A549 (cell line): Measurements from ENCODE around the gene SGSH. TPM values are rescaled to one million over a fixed set of nuclear protein-coding genes. Genes with fewer than 3 reads are reported as not detected.

Source experiments
- ATAC-seq, 2 experiments: fragments of 200-7000 bp in 1 of 2; fragments of >200 bp in 1 of 2; cut with Nextera tagmentation in 1 of 2; cut with Tn5 transposase in 1 of 2; 3 replicates each; pipeline versions ENCODE4 v1.8.0 to v1.9.1; 2018 to 2020; ENCODE audit warnings: mild to moderate bottlenecking in 1 of 2, moderate library complexity in 1 of 2
- CTCF ChIA-PET: fragments of 300-600 bp; sonication (Branson Sonifier 250); formaldehyde crosslinking; extraction: SDS; loops from one replicate; lab custom pipeline; 2021; ENCODE audit warnings: antibody characterized with exemption, inconsistent platforms; lab: Yijun Ruan, JAX
- POLR2A ChIA-PET: fragments of 350-600 bp; formaldehyde crosslinking; extraction: SDS; loops from one replicate; lab custom pipeline; 2021; ENCODE audit warnings: antibody characterized with exemption, inconsistent platforms; lab: Yijun Ruan, JAX
- DNase-seq, 2 experiments: peaks; one replicate each; pipeline versions ENCODE4 v3.0.0 to v3.0.0-alpha.2; 2011 to 2016; ENCODE audit warnings: low read depth in 1 of 2, low spot score in 1 of 2
- FAIRE-seq: peaks from 2 replicates; lab custom pipeline; 2011; peaks lifted over from hg19 to GRCh38; lab: Jason Lieb, UNC
- H3K27ac ChIP-seq, 2 experiments: fragments of >200 bp; sonication (Bioruptor Twin); formaldehyde crosslinking; 3 replicates each; pipeline ENCODE4 v1.5.1; 2016 to 2017
- H3K4me1 ChIP-seq: fragments of >200 bp; sonication (Bioruptor Twin); formaldehyde crosslinking; 3 replicates; pipeline ENCODE4 v1.6.1; 2016
- H3K4me2 ChIP-seq: fragments of >200 bp; sonication (Bioruptor Twin); formaldehyde crosslinking; 3 replicates; pipeline ENCODE4 v1.6.1; 2016
- H3K4me3 ChIP-seq: fragments of >200 bp; sonication (Bioruptor Twin); formaldehyde crosslinking; 3 replicates; pipeline ENCODE4 v1.5.1; 2016
- H3K9me3 ChIP-seq: fragments of >200 bp; sonication (Bioruptor Twin); formaldehyde crosslinking; 3 replicates; pipeline ENCODE4 v1.6.1; 2016
- CBX2 ChIP-seq: fragments of 200-600 bp; sonication (generic); IDR thresholded peaks from 2 replicates; pipeline ENCODE4 v1.6.1; 2016; ENCODE audit warnings: low read depth, mild to moderate bottlenecking, borderline replicate concordance
- CHD4 ChIP-seq: fragments of 200-600 bp; sonication (generic); IDR thresholded peaks from 2 replicates; pipeline ENCODE4 v1.6.1; 2016; ENCODE audit warnings: antibody characterized with exemption, mild to moderate bottlenecking, borderline replicate concordance
- E2F6 ChIP-seq: IDR thresholded peaks from 2 replicates; pipeline ENCODE4 v1.6.1; 2012; ENCODE audit warnings: low read depth, borderline replicate concordance
- ESRRA ChIP-seq: fragments of 150-350 bp; IDR thresholded peaks from 2 replicates; pipeline ENCODE4 v1.6.1; 2014; ENCODE audit warnings: mild to moderate bottlenecking, low read length, borderline replicate concordance
- FOSB ChIP-seq: fragments of 250-450 bp; sonication (Bioruptor Pico); IDR thresholded peaks from 2 replicates; pipeline ENCODE4 v1.5.0; 2020; ENCODE audit warnings: mild to moderate bottlenecking, moderate library complexity
- HES2 ChIP-seq: fragments of >200 bp; sonication (Bioruptor Twin); formaldehyde crosslinking; IDR thresholded peaks from 2 replicates; pipeline ENCODE4 v1.6.1; 2016
- HEYL ChIP-seq: fragments of 250-450 bp; sonication (Bioruptor Pico); IDR thresholded peaks from 2 replicates; pipeline ENCODE4 v1.8.0; 2021; ENCODE audit warnings: mild to moderate bottlenecking, moderate library complexity
- HOXB5 ChIP-seq: fragments of 250-450 bp; sonication (Bioruptor Pico); IDR thresholded peaks from 2 replicates; pipeline ENCODE4 v1.5.0; 2020; ENCODE audit warnings: mild to moderate bottlenecking, moderate library complexity
- KDM1A ChIP-seq: fragments of 200-600 bp; sonication (generic); IDR thresholded peaks from 2 replicates; pipeline ENCODE4 v1.6.1; 2016; ENCODE audit warnings: low read depth, mild to moderate bottlenecking
- NFE2L2 ChIP-seq: fragments of 150-350 bp; conservative IDR thresholded peaks from 2 replicates; pipeline ENCODE4 v1.6.1; 2014; ENCODE audit warnings: low read length
- PHF8 ChIP-seq: fragments of 200-600 bp; sonication (generic); IDR thresholded peaks from 2 replicates; pipeline ENCODE4 v1.6.1; 2016; ENCODE audit warnings: low read depth, mild to moderate bottlenecking, antibody characterized with exemption, moderate library complexity, borderline replicate concordance
- POLR2A ChIP-seq: IDR thresholded peaks from 2 replicates; pipeline ENCODE4 v1.6.1; 2012; ENCODE audit warnings: mild to moderate bottlenecking, low read length
- RAD21 ChIP-seq, 2 experiments: fragments of >200 bp in 1 of 2; sonication (Bioruptor Twin) in 1 of 2; formaldehyde crosslinking in 1 of 2; IDR thresholded peaks in 1 of 2; conservative IDR thresholded peaks in 1 of 2; 2 replicates in 1 of 2; 3 replicates in 1 of 2; pipeline ENCODE4 v1.6.1; 2012 to 2018; ENCODE audit warnings: inconsistent platforms in 1 of 2
- RARB ChIP-seq: fragments of 250-450 bp; sonication (Bioruptor Pico); IDR thresholded peaks from 2 replicates; pipeline ENCODE4 v1.8.0; 2021; ENCODE audit warnings: mild to moderate bottlenecking, moderate library complexity
- RCOR1 ChIP-seq: fragments of 150-350 bp; IDR thresholded peaks from 2 replicates; pipeline ENCODE4 v1.6.1; 2014; ENCODE audit warnings: antibody characterized with exemption, low read length, low read depth
- RNF2 ChIP-seq: fragments of 200-600 bp; sonication (generic); IDR thresholded peaks from 2 replicates; pipeline ENCODE4 v1.6.1; 2016; ENCODE audit warnings: low read depth, mild to moderate bottlenecking, antibody characterized with exemption, moderate library complexity, borderline replicate concordance
- TP53 ChIP-seq: fragments of 250-450 bp; sonication (Bioruptor Pico); IDR thresholded peaks from 2 replicates; pipeline ENCODE4 v1.5.0; 2021; ENCODE audit warnings: mild to moderate bottlenecking, moderate library complexity
- ZNF302 ChIP-seq: fragments of 250-450 bp; sonication (Bioruptor Pico); IDR thresholded peaks from 2 replicates; pipeline ENCODE4 v1.9.0; 2021; ENCODE audit warnings: inconsistent platforms, mild to moderate bottlenecking, moderate library complexity
- WGBS: methylation state at CpG from one replicate; pipeline ENCODE4 v1.1.6; 2017; ENCODE audit errors: missing lambda C conversion rate; 5-methylcytosine and 5-hydroxymethylcytosine counted together
- polyA plus RNA-seq, 4 experiments: library from polyadenylated mRNA; depleted of rRNA in 3 of 4; stranded (reverse); fragments of >200 nt; fragmentation: RNase III in 1 of 4; extraction: RNeasy Plus Mini Kit Qiagen cat#74134 plus additional on column Dnase treatment in 1 of 4; gene quantifications; 2 replicates in 3 of 4; 3 replicates in 1 of 4; pipeline ENCODE4 v1.2.3, GENCODE V29; 2011 to 2017
- TF ChIP-seq, protein P1 (sequence below): fragments of >200 bp; sonication (Bioruptor Twin); formaldehyde crosslinking; IDR thresholded peaks from 3 replicates; pipeline ENCODE4 v1.5.1; 2016
- TF ChIP-seq, protein P2 (sequence below): IDR thresholded peaks from 2 replicates; pipeline ENCODE4 v1.6.1; 2012

SGSH gene
- polyA plus RNA-seq, 2 of the 4 experiments (the other 2 are of a cell fraction), result 14.5 to 24.7 TPM

DNA sequence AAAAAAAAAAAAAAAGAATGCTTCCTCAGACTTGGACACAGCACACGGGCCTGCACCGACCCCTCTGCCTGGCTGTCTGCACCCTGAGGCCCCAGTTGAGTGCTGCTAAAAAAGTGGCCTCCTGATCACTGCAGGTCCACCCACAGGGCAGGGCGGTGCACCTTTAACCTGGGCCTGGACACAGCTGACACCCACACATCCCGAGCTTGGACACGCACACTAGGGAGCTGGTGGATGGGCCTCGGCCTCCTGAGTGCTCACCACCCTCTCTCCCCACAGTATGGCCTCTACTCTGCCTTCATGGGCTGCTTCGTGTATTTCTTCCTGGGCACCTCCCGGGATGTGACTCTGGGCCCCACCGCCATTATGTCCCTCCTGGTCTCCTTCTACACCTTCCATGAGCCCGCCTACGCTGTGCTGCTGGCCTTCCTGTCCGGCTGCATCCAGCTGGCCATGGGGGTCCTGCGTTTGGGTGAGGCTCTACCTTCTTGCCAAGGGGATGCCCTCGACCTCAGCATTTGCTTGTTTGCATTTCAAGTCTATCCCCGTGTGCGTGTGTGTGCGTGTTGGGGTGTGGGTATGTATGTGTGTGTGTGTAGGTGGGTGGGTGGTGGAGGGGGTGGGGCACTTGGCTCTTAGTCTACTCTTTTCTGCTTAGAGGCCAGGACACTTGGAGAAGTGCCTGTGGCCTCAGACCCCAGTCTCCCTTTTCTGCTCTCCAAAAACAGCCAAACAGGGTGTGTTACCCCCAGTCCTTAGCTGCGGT lies 2.4 kb upstream of the SGSH start:
- DNase-seq (no peak), ATAC-seq (no peak), FAIRE-seq (no peak)
- H3K4me2 ChIP-seq, result no peak overlapping the region
- H3K4me1 ChIP-seq, result peaks cover 11% of the 10 kb centered on the region
- H3K4me3 ChIP-seq, result no peak overlapping the region
- POLR2A ChIA-PET, result interaction anchor here (0.5 kb wide), 1 partner anchor 108 kb away, joined by 3 read pairs; no protein-coding TSS in a partner anchor
- no peaks in the 10 kb centered on the region for H3K9me3 ChIP-seq
- CTCF ChIA-PET, result interaction anchor here (1.1 to 1.5 kb wide), 3 partner anchors 15 to 121 kb away, joined by 3 to 6 read pairs (median 4); partner anchors contain the start of gene GAA
- H3K27ac ChIP-seq, result no peak overlapping the region
- TF ChIP-seq HEYL (CRISPR knock-in tag) (no peak), PHF8 (no peak), RNF2 (no peak), CBX2 (no peak), ESRRA (no peak), HOXB5 (CRISPR knock-in tag) (no peak), HES2 (no peak), CHD4 (no peak), ZNF302 (CRISPR knock-in tag) (no peak), RARB (CRISPR knock-in tag) (no peak), RAD21 (conservative IDR thresholded peaks at IDR 0.05 in 1 of 2, IDR thresholded peaks at IDR 0.05 in 1 of 2) (no peak), POLR2A (no peak), TP53 (no peak), RCOR1 (no peak)
- TF ChIP-seq, protein P1, sequence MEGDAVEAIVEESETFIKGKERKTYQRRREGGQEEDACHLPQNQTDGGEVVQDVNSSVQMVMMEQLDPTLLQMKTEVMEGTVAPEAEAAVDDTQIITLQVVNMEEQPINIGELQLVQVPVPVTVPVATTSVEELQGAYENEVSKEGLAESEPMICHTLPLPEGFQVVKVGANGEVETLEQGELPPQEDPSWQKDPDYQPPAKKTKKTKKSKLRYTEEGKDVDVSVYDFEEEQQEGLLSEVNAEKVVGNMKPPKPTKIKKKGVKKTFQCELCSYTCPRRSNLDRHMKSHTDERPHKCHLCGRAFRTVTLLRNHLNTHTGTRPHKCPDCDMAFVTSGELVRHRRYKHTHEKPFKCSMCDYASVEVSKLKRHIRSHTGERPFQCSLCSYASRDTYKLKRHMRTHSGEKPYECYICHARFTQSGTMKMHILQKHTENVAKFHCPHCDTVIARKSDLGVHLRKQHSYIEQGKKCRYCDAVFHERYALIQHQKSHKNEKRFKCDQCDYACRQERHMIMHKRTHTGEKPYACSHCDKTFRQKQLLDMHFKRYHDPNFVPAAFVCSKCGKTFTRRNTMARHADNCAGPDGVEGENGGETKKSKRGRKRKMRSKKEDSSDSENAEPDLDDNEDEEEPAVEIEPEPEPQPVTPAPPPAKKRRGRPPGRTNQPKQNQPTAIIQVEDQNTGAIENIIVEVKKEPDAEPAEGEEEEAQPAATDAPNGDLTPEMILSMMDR, result no peak
- TF ChIP-seq, protein P2, sequence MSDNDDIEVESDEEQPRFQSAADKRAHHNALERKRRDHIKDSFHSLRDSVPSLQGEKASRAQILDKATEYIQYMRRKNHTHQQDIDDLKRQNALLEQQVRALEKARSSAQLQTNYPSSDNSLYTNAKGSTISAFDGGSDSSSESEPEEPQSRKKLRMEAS, result no peak
- 96% methylated on average over 18 of the region's 18 CpGs for WGBS

DNA sequence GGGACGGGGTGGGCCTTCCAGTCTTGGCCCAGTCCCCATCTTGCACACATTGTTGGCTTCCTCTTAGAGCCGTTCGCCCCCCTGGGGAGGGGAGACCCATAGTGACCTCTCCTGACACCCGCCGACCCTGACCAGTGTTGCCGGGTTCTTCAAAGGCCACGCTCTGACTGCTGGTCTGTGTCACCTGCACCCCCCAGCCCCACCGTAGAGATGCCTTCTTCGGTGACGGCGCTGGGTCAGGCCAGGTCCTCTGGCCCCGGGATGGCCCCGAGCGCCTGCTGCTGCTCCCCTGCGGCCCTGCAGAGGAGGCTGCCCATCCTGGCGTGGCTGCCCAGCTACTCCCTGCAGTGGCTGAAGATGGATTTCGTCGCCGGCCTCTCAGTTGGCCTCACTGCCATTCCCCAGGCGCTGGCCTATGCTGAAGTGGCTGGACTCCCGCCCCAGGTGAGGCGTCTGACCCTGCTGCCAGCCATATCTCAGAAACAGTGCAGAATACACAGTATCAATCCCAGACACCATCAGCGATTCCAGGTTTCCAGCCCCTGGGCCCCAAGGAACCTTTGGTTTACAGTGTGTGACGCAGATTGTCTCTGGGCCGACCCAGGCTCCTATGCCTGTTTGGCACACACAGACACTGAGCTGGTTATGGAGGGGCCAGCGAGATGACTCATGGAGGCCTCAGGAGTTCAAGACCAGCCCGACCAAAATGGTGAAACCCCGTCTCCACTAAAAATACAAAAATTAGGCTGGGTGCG lies 1.4 kb upstream of the SGSH start:
- H3K27ac ChIP-seq, result peak overlapping the region in 1 of 2 experiments; percentile 97; a peak in 3 of 6 replicates
- DNase-seq, result no peak
- ChIA-PET CTCF (interaction anchor here (0.5 to 1.5 kb wide), 3 partner anchors 16 to 138 kb away, joined by 3 to 6 read pairs (median 4); no protein-coding TSS in a partner anchor), POLR2A (no interaction called here)
- H3K9me3 ChIP-seq, result no peaks in the 10 kb centered on the region
- no peak for FAIRE-seq
- peaks cover 11% of the 10 kb centered on the region for H3K4me1 ChIP-seq
- TF ChIP-seq NFE2L2 (no peak), FOSB (CRISPR knock-in tag) (no peak), E2F6 (no peak), KDM1A (no peak)
- H3K4me2 ChIP-seq, result peak overlapping the region; percentile 91
- WGBS, result 93% methylated on average over 29 of the region's 29 CpGs
- H3K4me3 ChIP-seq, result peak overlapping the region; percentile 77
- ATAC-seq, result no peak
